HG02571 (cell line): ENCODE data around the gene TNRC6B.
"Not testable (repeated sequence)": the region's sequence is repeated elsewhere in the genome, so short reads cannot be mapped to it uniquely, and the experiment has no call there.

Source experiments
- ATAC-seq: cut with Tn5 transposase; IDR thresholded peaks from one replicate; pipeline ENCODE4 v1.9.1; 2021; ENCODE audit warnings: mild to moderate bottlenecking, moderate library complexity; ENCODE audit not compliant: unreplicated experiment

The TNRC6B gene

GRCh38 chr22:40181323-40181722 lies 3.6 kb downstream of the TNRC6B start:
- ATAC-seq: no peak

- no peak for ATAC-seq
Measured at GRCh38 chr22:40182231-40182835, 4.6 kb downstream of the TNRC6B start.

- no peak for ATAC-seq
Measured at GRCh38 chr22:40183029-40183581, 5.4 kb downstream of the TNRC6B start.

GRCh38 chr22:40183603-40184002 lies 5.9 kb downstream of the TNRC6B start:
- not testable (repeated sequence) for ATAC-seq

GRCh38 chr22:40187389-40187788 lies 9.7 kb downstream of the TNRC6B start:
- ATAC-seq: no peak

- ATAC-seq: no peak
Measured at GRCh38 chr22:40189997-40190396, 12.3 kb downstream of the TNRC6B start.

GRCh38 chr22:40190501-40190900 lies 12.8 kb downstream of the TNRC6B start:
- no peak for ATAC-seq

- ATAC-seq: no peak
Measured at GRCh38 chr22:40193429-40194421, 16.0 kb downstream of the TNRC6B start.

GRCh38 chr22:40194656-40195055 lies 16.9 kb downstream of the TNRC6B start:
- no peak for ATAC-seq

- ATAC-seq: no peak
Measured at GRCh38 chr22:40196628-40197360, 19.1 kb downstream of the TNRC6B start.

- not testable (repeated sequence) for ATAC-seq
Measured at GRCh38 chr22:40197421-40197820, 19.7 kb downstream of the TNRC6B start.

GRCh38 chr22:40198733-40199132 lies 21.0 kb downstream of the TNRC6B start:
- no peak for ATAC-seq

GRCh38 chr22:40199223-40199622 lies 21.5 kb downstream of the TNRC6B start:
- no peak for ATAC-seq

- ATAC-seq: no peak
Measured at GRCh38 chr22:40199852-40200251, 22.1 kb downstream of the TNRC6B start.

GRCh38 chr22:40200795-40201530 lies 23.2 kb downstream of the TNRC6B start:
- ATAC-seq: no peak

- no peak for ATAC-seq
Measured at GRCh38 chr22:40202225-40202944, 24.7 kb downstream of the TNRC6B start.

- ATAC-seq: no peak
Measured at GRCh38 chr22:40203572-40203971, 25.8 kb downstream of the TNRC6B start.

- no peak for ATAC-seq
Measured at GRCh38 chr22:40204321-40205116, 26.8 kb downstream of the TNRC6B start.

- ATAC-seq: no peak
Measured at GRCh38 chr22:40206561-40206960, 28.8 kb downstream of the TNRC6B start.
